ENCODE results near the gene DPT. TPM values are rescaled to one million over a fixed set of nuclear protein-coding genes. Genes with fewer than 3 reads are reported as not detected.

The DPT gene
- total and polyA plus RNA-seq, 2 of the 4 experiments (the other 2 are of a cell fraction) = not detected

- BruUV-seq (replicated peaks) = no TSS peak
- ATAC-seq (ENCODE audit: low read depth) (no peak), DNase-seq (no peak)
- ChIA-PET CTCF (interaction anchor here (0.7 kb wide), 1 partner anchor 198 kb away, joined by 4 read pairs; no protein-coding TSS in a partner anchor), POLR2A (ENCODE audit: unreplicated experiment) (no interaction called here)
- Histone ChIP-seq H2BK5ac (ENCODE audit: low read depth, low read length, poor library complexity, severe bottlenecking) (no peak overlapping the region), H3K79me1 (ENCODE audit: low read depth in 1 of 2, low read length in 2 of 2) (no peaks in the 10 kb centered on the region), H3K36me3 (ENCODE audit: control insufficient read depth, insufficient read depth, low read length) (no peaks in the 10 kb centered on the region), H4K8ac (ENCODE audit: low read depth in 2 of 2, low read length in 2 of 2) (no peak overlapping the region), H2BK120ac (ENCODE audit: low read depth, low read length) (no peak overlapping the region), H3K27ac (ENCODE audit: insufficient read depth, low read length) (no peak overlapping the region), H2AK5ac (ENCODE audit: low read depth, low read length) (no peak overlapping the region), H3K14ac (replicated peaks; ENCODE audit: low read depth, low read length) (no peak overlapping the region), H2BK15ac (ENCODE audit: low read depth, low read length) (no peak overlapping the region), H3K9me3 (ENCODE audit: control insufficient read depth, insufficient read depth, low read length) (no peaks in the 10 kb centered on the region), H3K4me2 (ENCODE audit: low read depth, low read length) (no peak overlapping the region), H4K91ac (ENCODE audit: insufficient read depth, low read depth, low read length) (no peak overlapping the region), H3K4ac (ENCODE audit: low read depth, low read length) (no peak overlapping the region), H3K4me1 (ENCODE audit: control insufficient read depth, insufficient read depth, low read length) (no peaks in the 10 kb centered on the region), H3K4me3 (ENCODE audit: insufficient read depth, low read depth, low read length) (no peak overlapping the region), H2AFZ (replicated peaks; ENCODE audit: low read length, poor library complexity) (no peak overlapping the region), H2BK20ac (ENCODE audit: low read depth, low read length) (no peak overlapping the region), H3K23ac (ENCODE audit: low read depth, low read length) (no peak overlapping the region), H3K9ac (ENCODE audit: low read depth, low read length) (no peak overlapping the region), H3K56ac (ENCODE audit: extremely low read depth, insufficient read depth, low read length) (no peak overlapping the region), H4K20me1 (ENCODE audit: insufficient read depth, low read length) (no peaks in the 10 kb centered on the region), H2AK9ac (replicated peaks; ENCODE audit: low read depth, low read length, poor library complexity) (no peak overlapping the region), H3K9me1 (ENCODE audit: insufficient read depth, low read length) (no peaks in the 10 kb centered on the region), H3K27me3 (ENCODE audit: control insufficient read depth, insufficient read depth, low read length) (no peaks in the 10 kb centered on the region), H4K5ac (ENCODE audit: low read depth, low read length) (no peak overlapping the region), H3K18ac (ENCODE audit: low read depth, low read length) (no peak overlapping the region)
- in situ Hi-C loops (cut with MboI; ENCODE audit: low sequenced_read_pairs) (no loop called here), dilution Hi-C loops (cut with HindIII; ENCODE audit: low sequenced_read_pairs, unreplicated experiment) (no loop called here), intact Hi-C loops (cut with micrococcal nuclease) (no loop called here)
- TF ChIP-seq RCOR1 (IDR thresholded peaks at IDR 0.05; ENCODE audit: insufficient replicate concordance, low read length) = no peak
- TF ChIP-seq NFE2L2 (IDR thresholded peaks at IDR 0.05; ENCODE audit: low read depth, low read length) = no peak
- no peak for TF ChIP-seq CEBPB (IDR thresholded peaks at IDR 0.05; ENCODE audit: low read depth, low read length)
- no peak for TF ChIP-seq RFX5 (IDR thresholded peaks at IDR 0.05; ENCODE audit: low read depth, low read length)
- TF ChIP-seq ELK1 (IDR thresholded peaks at IDR 0.05; ENCODE audit: borderline replicate concordance, low read depth, low read length) = no peak
- TF ChIP-seq CHD1 (IDR thresholded peaks at IDR 0.05; ENCODE audit: low read depth, low read length) = no peak
- no peak for TF ChIP-seq USF2 (IDR thresholded peaks at IDR 0.05; ENCODE audit: low read depth, low read length)
- TF ChIP-seq MAZ (IDR thresholded peaks at IDR 0.05; ENCODE audit: borderline replicate concordance, low read depth, low read length) = no peak
- TF ChIP-seq FOS (IDR thresholded peaks at IDR 0.05; ENCODE audit: low read depth, low read length) = no peak
- no peak for TF ChIP-seq SMC3 (IDR thresholded peaks at IDR 0.05; ENCODE audit: low read depth, low read length)
- no peak for TF ChIP-seq POLR2A (IDR thresholded peaks at IDR 0.05; ENCODE audit: low read depth, low read length)
- no peak for TF ChIP-seq BHLHE40 (IDR thresholded peaks at IDR 0.05; ENCODE audit: low read depth, low read length)
- TF ChIP-seq CTCF (conservative IDR thresholded peaks at IDR 0.05; ENCODE audit: low read depth, low read length) = no peak
- no peak for TF ChIP-seq MXI1 (IDR thresholded peaks at IDR 0.05; ENCODE audit: borderline replicate concordance, low read depth, low read length)
- no peak for TF ChIP-seq RAD21 (IDR thresholded peaks at IDR 0.05; ENCODE audit: low read length)
- no peak for TF ChIP-seq MAFK (IDR thresholded peaks at IDR 0.05; ENCODE audit: low read depth, low read length)
- WGBS, 2 experiments (ENCODE audit: extremely low coverage in 2 of 2, insufficient read length in 1 of 2) = no CpG with 5 or more reads among the region's 5 CpGs
These were observed 9.5 kb downstream of the DPT start for GRCh38 chr1:168719306-168720111.
